Measurements from ENCODE around the gene DEXI.

GRCh38 chr16:10957771-10958482 lies 15.7 kb upstream of the DEXI start:
- TF ChIP-seq, protein P1, sequence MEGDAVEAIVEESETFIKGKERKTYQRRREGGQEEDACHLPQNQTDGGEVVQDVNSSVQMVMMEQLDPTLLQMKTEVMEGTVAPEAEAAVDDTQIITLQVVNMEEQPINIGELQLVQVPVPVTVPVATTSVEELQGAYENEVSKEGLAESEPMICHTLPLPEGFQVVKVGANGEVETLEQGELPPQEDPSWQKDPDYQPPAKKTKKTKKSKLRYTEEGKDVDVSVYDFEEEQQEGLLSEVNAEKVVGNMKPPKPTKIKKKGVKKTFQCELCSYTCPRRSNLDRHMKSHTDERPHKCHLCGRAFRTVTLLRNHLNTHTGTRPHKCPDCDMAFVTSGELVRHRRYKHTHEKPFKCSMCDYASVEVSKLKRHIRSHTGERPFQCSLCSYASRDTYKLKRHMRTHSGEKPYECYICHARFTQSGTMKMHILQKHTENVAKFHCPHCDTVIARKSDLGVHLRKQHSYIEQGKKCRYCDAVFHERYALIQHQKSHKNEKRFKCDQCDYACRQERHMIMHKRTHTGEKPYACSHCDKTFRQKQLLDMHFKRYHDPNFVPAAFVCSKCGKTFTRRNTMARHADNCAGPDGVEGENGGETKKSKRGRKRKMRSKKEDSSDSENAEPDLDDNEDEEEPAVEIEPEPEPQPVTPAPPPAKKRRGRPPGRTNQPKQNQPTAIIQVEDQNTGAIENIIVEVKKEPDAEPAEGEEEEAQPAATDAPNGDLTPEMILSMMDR (IDR thresholded peaks at IDR 0.05) = no peak
- no peak for TF ChIP-seq ZFX (IDR thresholded peaks at IDR 0.05; ENCODE audit: borderline replicate concordance)

Measured in 22Rv1 (cell line).